K562 (cell line): ENCODE measurements around the gene ADPRHL1. TPM values are rescaled to one million over a fixed set of nuclear protein-coding genes. Genes with fewer than 3 reads are reported as not detected.

Experiments
- CBFB ChIP-seq: sonication (generic); formaldehyde crosslinking; IDR thresholded peaks from 2 replicates; pipeline ENCODE4 v1.4.0; 2020; ENCODE audit warnings: mild to moderate bottlenecking, missing genetic modification reagents
- CXXC5 ChIP-seq: fragments of 250-450 bp; sonication (Bioruptor Pico); IDR thresholded peaks from 2 replicates; pipeline ENCODE4 v1.8.0; 2022; ENCODE audit warnings: inconsistent platforms, mild to moderate bottlenecking, moderate library complexity
- FOXM1 ChIP-seq, 2 experiments: fragments of 450-650 bp in 1 of 2; sonication (generic) in 1 of 2; formaldehyde crosslinking in 1 of 2; IDR thresholded peaks; 2 replicates each; pipeline versions ENCODE4 v1.6.1 to v1.9.0; 2017 to 2022; ENCODE audit warnings: low read depth in 2 of 2, mild to moderate bottlenecking in 2 of 2, missing genetic modification reagents in 1 of 2, moderate library complexity in 1 of 2
- GABPB2 ChIP-seq: fragments of 250-450 bp; sonication (Bioruptor Pico); conservative IDR thresholded peaks from 2 replicates; pipeline ENCODE4 v1.5.1; 2021; ENCODE audit warnings: mild to moderate bottlenecking
- HDAC6 ChIP-seq: IDR thresholded peaks from 2 replicates; pipeline ENCODE4 v1.6.1; 2012; ENCODE audit warnings: low read depth, mild to moderate bottlenecking, control low read depth, inconsistent platforms, low read length, moderate library complexity
- MIER1 ChIP-seq: fragments of 450-650 bp; IDR thresholded peaks from 2 replicates; pipeline ENCODE4 v1.6.1; 2016; ENCODE audit warnings: antibody characterized with exemption, mild to moderate bottlenecking, low read depth
- MTA2 ChIP-seq: fragments of 450-650 bp; IDR thresholded peaks from 2 replicates; pipeline ENCODE4 v1.6.1; 2016; ENCODE audit warnings: low read depth
- NCOR1 ChIP-seq: fragments of 450-650 bp; IDR thresholded peaks from 2 replicates; pipeline ENCODE4 v1.6.1; 2016; ENCODE audit warnings: mild to moderate bottlenecking, moderate library complexity
- NFIC ChIP-seq: fragments of 450-650 bp; IDR thresholded peaks from 2 replicates; pipeline ENCODE4 v1.6.1; 2017; ENCODE audit warnings: mild to moderate bottlenecking, inconsistent platforms
- RBM34 ChIP-seq: fragments of 200-400 bp; formaldehyde crosslinking; IDR thresholded peaks from 2 replicates; pipeline ENCODE4 v1.6.1; 2018; ENCODE audit warnings: low read length, borderline replicate concordance; ENCODE audit not compliant: insufficient read depth
- RBM39 ChIP-seq: fragments of 200-400 bp; formaldehyde crosslinking; optimal IDR thresholded peaks from 2 replicates; pipeline ENCODE3; 2018; ENCODE audit warnings: low read depth, low read length
- STAT5B ChIP-seq: fragments of 250-450 bp; sonication (Bioruptor Pico); IDR thresholded peaks from 2 replicates; pipeline ENCODE4 v1.8.0; 2021; ENCODE audit warnings: mild to moderate bottlenecking, inconsistent platforms
- ZC3H11A ChIP-seq: IDR thresholded peaks from 2 replicates; pipeline ENCODE4 v1.6.1; 2012; ENCODE audit warnings: low read depth, low read length, improper control_type of control experiment
- ZFPM2 ChIP-seq: fragments of 250-450 bp; sonication (Bioruptor Pico); IDR thresholded peaks from 2 replicates; pipeline ENCODE4 v1.5.1; 2022; ENCODE audit warnings: mild to moderate bottlenecking
- ZNF140 ChIP-seq: fragments of 250-450 bp; sonication (Bioruptor Pico); IDR thresholded peaks from 2 replicates; pipeline ENCODE4 v1.8.0; 2021; ENCODE audit warnings: moderate library complexity, mild to moderate bottlenecking, inconsistent platforms
- ZNF24 ChIP-seq: fragments of 450-650 bp; IDR thresholded peaks from 2 replicates; pipeline ENCODE4 v1.6.1; 2016
- ZNF444 ChIP-seq: fragments of 250-450 bp; sonication (Bioruptor Pico); IDR thresholded peaks from 2 replicates; pipeline ENCODE4 v1.4.0; 2020; ENCODE audit warnings: mild to moderate bottlenecking, moderate library complexity
- polyA plus RNA-seq, 8 experiments: library from polyadenylated mRNA; depleted of rRNA in 4 of 8; stranded (reverse) in 5 of 8; unstranded in 3 of 8; fragments of >200 nt; fragmentation: Nextera tagmentation in 2 of 8; fragmentation: Illumina TruSeq in 1 of 8; extraction: Ambion mirVana in 2 of 8; extraction: Trizol in 1 of 8; gene quantifications; 2 replicates each; pipeline versions ENCODE4 v1.2.1 to v1.2.3, GENCODE V29; 2011 to 2014; ENCODE audit warnings: inconsistent platforms in 1 of 8, missing spikeins in 1 of 8
- total RNA-seq, 7 experiments: library from RNA; depleted of rRNA in 6 of 7; stranded (reverse); fragments of >200 nt in 6 of 7; fragmentation: Illumina TruSeq in 2 of 7; extraction: Trizol in 2 of 7; gene quantifications; 2 replicates each; pipeline versions ENCODE4 v1.2.1 to v1.2.3, GENCODE V29; 2011 to 2021; ENCODE audit warnings: low replicate concordance in 1 of 7
- TF ChIP-seq, protein P1 (sequence below), 2 experiments: IDR thresholded peaks in 1 of 2; conservative IDR thresholded peaks in 1 of 2; 2 replicates each; pipeline ENCODE4 v1.6.1; 2016; ENCODE audit warnings: low read depth in 2 of 2, mild to moderate bottlenecking in 1 of 2, missing compliant biosample characterization in 1 of 2, missing genetic modification characterization in 1 of 2, moderate library complexity in 1 of 2
- TF ChIP-seq, protein P2 (sequence below): fragments of 450-650 bp; IDR thresholded peaks from 2 replicates; pipeline ENCODE4 v1.6.1; 2016; ENCODE audit warnings: missing biosample characterization, missing genetic modification characterization
- TF ChIP-seq, protein P3 (sequence below): fragments of 250-450 bp; sonication (Bioruptor Pico); IDR thresholded peaks from 2 replicates; pipeline ENCODE4 v1.5.1; 2021; ENCODE audit warnings: mild to moderate bottlenecking
- TF ChIP-seq, protein P4 (sequence below): fragments of 450-650 bp; formaldehyde crosslinking; IDR thresholded peaks from 2 replicates; pipeline ENCODE4 v1.4.0; 2022; ENCODE audit warnings: missing genetic modification characterization

Gene ADPRHL1
- total and polyA plus RNA-seq, 9 of the 15 experiments (the other 6 are each of a cell fraction or from before 2014, with no cell fraction given) = 0.06 to 0.76 (median 0.37) TPM; not detected in 1

DNA sequence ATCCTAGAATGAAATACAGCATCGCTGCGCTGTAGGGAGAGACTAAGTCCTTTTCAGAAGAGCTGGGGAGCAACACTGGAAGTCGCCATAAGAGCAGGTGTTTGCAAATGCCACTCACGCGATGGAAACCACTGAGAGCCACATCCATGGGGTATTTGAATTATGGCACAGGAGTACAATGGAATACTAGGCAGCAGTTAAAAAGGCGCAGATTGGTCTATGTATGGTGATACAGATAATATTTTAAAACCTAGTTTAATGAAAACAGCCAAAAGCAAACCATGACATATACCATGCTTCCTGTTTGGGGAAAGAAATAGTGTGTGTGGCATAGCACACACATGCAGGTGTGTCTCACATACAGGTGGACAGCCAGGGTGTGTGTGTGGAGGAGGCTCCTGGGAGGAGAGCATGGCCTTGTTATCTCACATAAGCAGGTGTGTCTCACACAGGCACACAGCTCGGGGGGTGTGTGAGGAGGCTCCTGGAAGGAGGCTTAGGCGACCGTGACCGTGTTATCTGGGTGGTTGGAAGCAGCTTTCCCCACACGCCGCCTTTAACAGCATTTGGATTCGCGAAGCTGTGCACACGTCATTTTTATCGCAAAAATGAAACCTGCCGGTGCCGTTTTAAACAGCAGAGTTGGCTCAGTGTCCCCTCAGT is 33.6 kb downstream of the ADPRHL1 start (continued):
- TF ChIP-seq, protein P1, sequence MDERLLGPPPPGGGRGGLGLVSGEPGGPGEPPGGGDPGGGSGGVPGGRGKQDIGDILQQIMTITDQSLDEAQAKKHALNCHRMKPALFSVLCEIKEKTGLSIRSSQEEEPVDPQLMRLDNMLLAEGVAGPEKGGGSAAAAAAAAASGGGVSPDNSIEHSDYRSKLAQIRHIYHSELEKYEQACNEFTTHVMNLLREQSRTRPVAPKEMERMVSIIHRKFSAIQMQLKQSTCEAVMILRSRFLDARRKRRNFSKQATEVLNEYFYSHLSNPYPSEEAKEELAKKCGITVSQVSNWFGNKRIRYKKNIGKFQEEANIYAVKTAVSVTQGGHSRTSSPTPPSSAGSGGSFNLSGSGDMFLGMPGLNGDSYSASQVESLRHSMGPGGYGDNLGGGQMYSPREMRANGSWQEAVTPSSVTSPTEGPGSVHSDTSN (CRISPR knock-in tag; IDR thresholded peaks at IDR 0.05; ENCODE audit: low read depth) = no peak
- TF ChIP-seq, protein P1 (tag; conservative IDR thresholded peaks at IDR 0.05; ENCODE audit: low read depth) = no peak
- TF ChIP-seq NCOR1 (peak; percentile 53; the same call in 1 of the 2 replicates), RBM39 (no peak), CBFB (CRISPR knock-in tag) (no peak), FOXM1 (IDR thresholded peaks at IDR 0.05; ENCODE audit: low read depth) (0 out of 2 replicates have a peak, but pooled peaks have one; percentile 27), FOXM1 (CRISPR knock-in tag; IDR thresholded peaks at IDR 0.05; ENCODE audit: low read depth) (no peak), MTA2 (peak; percentile 60; the same call in 1 of the 2 replicates), ZNF24 (no peak), RBM34 (no peak), ZC3H11A (no peak), NFIC (peak; percentile 55), ZNF140 (CRISPR knock-in tag) (no peak), CXXC5 (peak; percentile 49), MIER1 (no peak), ZFPM2 (CRISPR knock-in tag) (no peak), HDAC6 (no peak), STAT5B (no peak), GABPB2 (no peak), ZNF444 (CRISPR knock-in tag) (no peak)
- TF ChIP-seq, protein P2, sequence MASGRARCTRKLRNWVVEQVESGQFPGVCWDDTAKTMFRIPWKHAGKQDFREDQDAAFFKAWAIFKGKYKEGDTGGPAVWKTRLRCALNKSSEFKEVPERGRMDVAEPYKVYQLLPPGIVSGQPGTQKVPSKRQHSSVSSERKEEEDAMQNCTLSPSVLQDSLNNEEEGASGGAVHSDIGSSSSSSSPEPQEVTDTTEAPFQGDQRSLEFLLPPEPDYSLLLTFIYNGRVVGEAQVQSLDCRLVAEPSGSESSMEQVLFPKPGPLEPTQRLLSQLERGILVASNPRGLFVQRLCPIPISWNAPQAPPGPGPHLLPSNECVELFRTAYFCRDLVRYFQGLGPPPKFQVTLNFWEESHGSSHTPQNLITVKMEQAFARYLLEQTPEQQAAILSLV (tag) = no peak
- TF ChIP-seq, protein P3, sequence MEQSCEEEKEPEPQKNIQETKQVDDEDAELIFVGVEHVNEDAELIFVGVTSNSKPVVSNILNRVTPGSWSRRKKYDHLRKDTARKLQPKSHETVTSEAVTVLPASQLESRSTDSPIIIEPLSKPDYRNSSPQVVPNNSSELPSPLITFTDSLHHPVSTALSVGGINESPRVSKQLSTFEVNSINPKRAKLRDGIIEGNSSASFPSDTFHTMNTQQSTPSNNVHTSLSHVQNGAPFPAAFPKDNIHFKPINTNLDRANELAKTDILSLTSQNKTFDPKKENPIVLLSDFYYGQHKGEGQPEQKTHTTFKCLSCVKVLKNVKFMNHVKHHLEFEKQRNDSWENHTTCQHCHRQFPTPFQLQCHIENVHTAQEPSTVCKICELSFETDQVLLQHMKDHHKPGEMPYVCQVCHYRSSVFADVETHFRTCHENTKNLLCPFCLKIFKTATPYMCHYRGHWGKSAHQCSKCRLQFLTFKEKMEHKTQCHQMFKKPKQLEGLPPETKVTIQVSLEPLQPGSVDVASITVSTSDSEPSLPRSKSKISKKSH (CRISPR knock-in tag) = no peak
- TF ChIP-seq, protein P4, sequence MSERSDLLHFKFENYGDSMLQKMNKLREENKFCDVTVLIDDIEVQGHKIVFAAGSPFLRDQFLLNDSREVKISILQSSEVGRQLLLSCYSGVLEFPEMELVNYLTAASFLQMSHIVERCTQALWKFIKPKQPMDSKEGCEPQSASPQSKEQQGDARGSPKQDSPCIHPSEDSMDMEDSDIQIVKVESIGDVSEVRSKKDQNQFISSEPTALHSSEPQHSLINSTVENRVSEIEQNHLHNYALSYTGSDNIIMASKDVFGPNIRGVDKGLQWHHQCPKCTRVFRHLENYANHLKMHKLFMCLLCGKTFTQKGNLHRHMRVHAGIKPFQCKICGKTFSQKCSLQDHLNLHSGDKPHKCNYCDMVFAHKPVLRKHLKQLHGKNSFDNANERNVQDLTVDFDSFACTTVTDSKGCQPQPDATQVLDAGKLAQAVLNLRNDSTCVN (CRISPR knock-in tag) = no peak
